ENCODE data around the gene ASIC4.

GRCh38 chr2:219475278-219475677 lies 39.0 kb upstream of the ASIC4 start:
- TF ChIP-seq REST (IDR thresholded peaks at IDR 0.05; ENCODE audit: low read depth): no peak
- no peak for TF ChIP-seq MAX (IDR thresholded peaks at IDR 0.05)
